ENCODE measurements around the gene STAC2.
A peak's percentile ranks its signal among the peaks of the same experiment; 100 is the strongest.
"Not testable (repeated sequence)": the region's sequence is repeated elsewhere in the genome, so short reads cannot be mapped to it uniquely, and the experiment has no call there.

STAC2 gene, protein sequence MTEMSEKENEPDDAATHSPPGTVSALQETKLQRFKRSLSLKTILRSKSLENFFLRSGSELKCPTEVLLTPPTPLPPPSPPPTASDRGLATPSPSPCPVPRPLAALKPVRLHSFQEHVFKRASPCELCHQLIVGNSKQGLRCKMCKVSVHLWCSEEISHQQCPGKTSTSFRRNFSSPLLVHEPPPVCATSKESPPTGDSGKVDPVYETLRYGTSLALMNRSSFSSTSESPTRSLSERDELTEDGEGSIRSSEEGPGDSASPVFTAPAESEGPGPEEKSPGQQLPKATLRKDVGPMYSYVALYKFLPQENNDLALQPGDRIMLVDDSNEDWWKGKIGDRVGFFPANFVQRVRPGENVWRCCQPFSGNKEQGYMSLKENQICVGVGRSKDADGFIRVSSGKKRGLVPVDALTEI

DNA sequence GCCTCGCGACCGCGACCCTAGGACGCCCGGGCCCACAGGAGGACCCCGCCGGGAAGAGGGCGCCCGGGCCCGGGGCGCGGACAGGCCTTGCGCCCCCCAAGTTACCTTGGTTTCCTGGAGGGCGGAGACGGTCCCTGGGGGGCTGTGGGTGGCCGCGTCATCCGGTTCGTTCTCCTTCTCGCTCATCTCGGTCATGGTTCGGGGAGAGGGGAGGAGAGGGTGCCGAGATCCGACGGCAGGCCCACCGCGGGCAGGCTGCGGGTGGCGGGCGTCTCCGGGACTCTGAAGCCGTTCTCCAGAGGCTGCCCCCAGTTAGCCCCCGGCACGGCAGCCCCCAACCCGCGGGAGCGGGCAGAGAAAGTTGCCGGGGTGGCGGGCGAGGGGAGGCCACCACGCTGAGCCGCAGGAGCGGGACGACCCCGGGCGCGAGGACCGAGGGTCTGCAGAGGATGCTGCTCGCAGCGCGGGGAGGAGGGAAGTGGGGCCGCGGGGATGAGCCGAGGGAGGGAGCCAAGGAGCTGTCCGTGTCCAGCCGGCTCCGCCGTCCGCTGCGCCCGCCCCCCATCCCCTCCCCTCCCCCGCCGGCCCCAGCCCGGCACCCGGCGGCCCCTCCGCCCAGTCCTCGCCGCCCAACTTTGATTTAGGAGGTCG, at the start of gene STAC2:
Gene STAC2 (minus strand): TSS at position 638 of the 651 bp plus-strand sequence. CDS start 443 bp downstream, at position 195.
- DNase-seq: no peak

DNA sequence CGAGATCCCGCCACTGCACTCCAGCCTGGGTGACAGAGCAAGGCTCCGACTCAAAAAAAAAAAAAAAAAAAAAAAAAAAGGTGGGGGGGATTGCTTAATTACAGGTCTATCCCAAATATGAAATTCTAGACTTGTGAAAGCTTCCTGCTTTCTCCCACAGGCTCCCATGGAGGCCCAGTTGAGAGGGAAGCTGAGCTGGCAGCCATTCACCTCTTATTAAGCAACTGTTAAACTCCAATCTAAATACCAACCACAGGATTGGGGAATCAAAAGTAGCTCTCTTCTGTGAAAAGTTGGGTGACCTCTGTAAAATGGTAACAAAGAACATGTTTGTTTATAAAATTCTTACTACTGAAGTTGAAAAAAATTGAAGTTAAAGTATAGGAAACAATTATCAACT, 45.8 kb upstream of the STAC2 start:
- DNase-seq: no peak

DNA sequence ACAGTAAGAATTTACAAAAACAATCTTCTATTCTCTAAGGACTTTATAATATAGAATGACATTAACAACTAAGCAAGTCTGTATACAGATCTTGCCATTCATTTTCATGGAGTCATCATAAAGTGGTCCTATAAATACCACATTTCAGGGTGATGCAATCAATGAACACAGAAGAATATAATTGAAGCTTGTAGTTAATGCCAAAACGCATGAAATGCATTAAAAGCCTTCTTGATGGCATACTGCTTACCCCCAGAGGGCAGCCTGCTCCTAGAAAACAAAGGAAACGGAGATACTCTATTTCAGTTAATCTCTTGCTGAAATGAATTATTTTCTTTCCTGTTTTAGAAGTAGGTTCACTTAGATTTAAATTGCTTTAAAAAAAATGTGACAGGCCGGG, 45.2 kb upstream of the STAC2 start:
- DNase-seq: no peak

DNA sequence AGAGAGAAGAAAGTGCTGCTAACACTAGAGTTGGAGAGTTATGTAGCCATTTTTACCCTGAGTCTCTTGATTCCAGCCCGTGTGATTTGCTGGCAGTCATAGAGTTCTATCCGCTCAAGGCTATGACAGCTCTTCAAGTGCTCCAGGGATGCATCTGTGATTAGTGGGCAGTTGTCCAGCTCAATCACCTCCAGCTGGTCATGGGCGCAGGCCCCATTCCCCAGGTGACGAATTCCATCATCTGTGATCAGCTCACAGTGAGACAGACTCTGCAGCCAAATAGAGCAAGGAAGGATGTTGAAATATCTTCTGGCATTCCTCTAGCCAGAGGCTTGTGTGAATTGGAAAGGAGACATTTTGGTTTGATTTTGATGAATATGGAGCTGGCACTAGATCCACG, 38.4 kb upstream of the STAC2 start:
- no peak for DNase-seq

DNA sequence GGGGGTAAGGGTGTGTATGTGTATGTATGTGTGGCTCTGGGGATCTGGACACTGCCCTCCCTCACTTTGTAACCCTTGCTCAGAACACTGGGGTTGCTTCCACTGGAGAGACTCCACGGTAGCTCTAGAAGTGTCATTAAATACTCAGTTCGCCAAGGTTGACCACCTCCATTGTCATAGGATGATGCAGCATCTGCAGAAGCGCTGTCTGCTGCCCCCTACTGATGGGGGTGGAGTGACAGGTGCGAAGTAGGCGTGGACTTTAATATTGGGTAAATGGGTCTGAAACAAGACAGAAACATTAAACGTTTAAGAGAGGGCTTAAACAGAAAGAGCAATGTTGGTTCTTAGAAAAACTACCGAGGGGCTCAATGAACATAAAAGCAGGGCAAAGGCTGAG, 35.5 kb upstream of the STAC2 start:
- DNase-seq: no peak

DNA sequence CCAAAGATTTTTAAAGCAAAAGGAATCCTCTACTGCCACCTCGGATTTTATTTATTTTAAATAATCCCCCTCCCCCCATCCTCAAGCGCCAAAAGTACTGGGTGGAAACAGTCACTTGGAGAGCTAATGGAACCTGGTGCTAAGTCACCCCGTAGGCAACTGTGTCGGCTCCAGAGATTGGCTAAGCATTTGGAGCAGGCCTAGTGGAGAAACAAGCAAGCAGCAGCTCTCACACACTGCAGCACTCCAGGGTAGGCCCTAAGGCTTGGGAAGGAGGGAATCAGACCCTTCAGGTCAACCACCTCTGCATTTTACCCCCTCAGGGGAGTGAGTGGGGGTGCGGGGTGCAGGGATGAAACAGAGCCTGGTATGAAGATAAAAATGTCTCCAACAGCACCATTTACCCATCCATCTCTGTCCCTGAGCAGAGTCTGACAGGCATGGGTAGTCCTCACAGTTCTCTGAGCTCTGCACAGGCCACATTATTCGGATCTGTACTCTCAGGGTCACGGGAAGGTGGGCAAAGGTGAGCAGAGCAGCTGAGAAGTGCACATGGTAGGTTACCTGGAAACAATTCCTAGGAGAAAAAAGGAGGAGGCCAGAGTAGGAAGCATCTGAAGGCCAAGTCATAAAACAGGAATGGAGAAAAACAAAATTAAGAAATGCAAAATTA, 27.2 kb upstream of the STAC2 start:
- no peak for DNase-seq

DNA sequence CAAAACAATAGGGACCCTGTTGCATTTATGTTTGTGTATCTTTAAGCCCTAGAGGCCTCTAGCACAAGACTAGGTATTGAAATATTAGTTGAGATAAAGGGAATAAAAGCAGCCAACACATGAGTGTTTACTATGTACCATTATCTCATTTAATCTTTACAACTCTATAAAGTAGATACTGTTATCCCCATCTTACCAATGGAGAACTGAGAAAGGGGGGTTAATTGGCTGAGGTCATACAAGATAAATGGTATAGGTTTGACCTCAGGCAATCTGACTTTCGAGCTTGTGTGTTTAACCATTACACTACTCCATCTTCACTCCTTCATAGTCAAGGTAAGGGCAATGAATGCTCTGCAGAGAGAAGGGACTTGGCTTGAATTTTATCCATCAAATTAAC, 26.3 kb upstream of the STAC2 start:
- DNase-seq: no peak

DNA sequence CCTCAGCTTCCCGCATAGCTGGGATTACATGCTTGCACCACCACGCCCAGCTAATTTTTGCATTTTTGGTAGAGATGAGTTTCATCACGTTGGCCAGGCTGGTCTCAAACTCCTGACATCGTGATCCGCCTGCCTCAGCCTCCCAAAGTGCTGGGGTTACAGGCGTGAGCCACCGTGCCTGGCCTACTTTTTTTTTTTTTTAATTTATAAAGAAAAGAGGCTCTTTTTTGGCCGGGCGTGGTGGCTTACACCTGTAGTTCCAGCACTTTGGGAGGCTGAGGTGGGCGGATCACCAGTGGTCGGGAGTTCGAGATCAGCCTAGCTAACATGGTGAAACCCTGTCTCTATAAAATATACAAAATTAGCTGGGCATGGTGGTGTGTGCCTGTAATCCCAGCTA, 24.3 kb upstream of the STAC2 start:
- DNase-seq: not testable (repeated sequence)

DNA sequence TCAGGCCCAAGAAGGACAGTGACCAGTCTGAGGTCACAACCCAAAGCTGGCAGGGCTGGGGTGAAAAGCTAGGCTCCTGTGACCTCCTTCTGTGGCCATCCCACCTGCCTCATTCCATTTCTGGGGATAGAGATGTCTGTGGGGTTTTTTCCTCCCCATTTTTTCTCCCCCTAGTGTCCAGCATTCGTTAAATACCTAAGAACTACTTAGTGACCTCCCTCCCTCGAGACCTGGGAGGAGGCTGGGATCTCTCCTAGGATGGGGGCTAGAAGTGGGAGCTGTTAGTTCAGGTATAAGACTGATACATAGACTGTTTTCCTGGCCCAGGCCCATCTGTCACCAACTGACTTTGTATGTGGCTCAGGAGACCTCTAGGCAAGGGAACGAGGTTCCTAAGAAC, 20.5 kb upstream of the STAC2 start:
- no peak for DNase-seq

DNA sequence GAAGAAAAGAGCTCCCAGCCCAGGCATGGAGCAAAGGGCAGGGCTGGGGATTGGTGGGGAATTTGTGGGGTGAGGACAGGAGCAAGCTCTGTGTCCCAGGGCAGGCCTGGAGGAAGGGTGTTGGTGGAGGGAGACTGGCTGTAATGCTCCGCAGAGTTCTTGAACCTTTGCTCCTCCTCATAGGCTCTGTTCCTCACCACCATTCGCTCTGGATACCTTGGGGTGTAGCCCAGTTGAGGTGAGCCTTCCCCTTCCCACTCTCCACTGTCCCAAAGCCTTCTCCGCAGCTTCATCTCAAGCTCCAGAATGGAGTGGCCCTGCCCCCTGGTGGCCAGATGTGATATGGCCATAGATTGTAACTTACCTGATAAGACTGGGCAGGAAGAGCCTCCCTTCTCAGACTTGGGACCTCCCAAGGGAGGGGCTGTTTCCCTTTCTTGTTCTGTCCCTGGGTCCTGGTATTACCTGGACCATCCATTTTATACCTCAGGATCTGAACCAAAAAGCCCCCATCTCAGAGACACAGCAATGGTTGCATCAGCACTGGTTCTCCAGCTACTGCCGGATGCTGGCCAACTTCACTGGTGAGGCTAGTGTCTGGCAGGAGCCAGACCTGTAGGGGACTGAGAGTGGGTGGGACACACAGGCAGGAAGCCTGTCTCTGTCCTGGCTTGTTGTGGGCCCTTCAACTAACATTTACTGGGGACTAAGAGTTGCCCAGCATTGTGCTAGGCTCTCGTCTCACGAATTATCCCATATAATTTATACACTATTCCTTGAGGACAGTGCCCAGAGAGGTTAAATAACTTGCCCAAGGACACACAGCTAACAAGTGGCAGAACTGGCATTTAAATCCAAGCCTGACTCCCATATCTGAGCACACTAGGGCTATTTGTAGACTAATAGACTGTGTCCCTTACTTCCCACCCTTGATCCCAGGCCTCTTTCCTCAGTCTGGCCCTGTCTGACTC, 19.1 kb upstream of the STAC2 start:
- peak; percentile 87 for DNase-seq

DNA sequence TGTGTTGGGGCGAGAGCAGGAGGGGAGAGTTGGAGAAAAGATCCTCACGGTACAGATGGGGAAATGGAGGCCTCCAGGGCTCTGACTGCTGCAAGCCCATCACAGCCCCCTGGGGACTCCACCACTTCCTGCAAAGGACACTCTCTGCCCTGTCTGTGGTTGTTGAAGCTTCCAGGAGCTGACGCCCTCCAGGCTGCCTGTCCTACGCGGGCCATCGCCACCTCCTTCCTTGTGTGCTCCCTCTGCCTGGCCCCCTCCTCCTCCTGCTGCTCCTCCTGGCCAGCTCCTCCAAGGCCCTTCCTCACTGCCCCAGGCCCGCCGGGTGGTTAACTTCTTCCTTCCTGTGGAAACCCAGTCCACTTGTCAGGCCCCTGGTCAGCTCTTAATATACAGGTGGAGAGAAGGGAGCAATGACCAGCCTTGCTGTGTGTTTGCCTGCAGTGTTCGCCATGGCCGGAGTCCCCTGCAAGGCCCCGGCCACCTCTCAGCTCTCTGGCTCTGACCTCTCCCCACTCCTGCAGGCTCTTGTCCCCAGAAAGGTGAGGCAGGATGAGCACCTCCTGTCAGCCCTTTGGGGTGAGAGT, 18.4 kb upstream of the STAC2 start:
- DNase-seq: no peak

DNA sequence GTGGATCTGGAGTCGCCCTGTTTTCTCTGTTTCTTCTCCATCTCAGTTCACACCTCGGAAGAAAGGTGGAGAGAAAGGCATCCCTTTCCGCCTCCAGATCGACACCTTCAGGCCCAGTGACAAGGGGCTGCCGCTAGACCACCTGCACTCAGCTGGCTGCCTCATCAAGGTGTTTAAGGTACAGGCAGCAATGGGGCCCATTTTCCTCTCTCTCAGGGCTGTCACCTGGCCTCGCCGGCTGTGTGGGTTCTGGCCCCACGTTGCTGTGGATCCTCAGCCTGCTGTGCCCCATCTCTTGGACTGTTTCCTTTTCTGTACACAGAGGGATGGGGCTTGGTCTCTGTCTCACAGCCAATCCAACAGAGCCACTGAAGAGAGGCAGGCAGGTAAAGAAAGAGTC, 17.4 kb upstream of the STAC2 start:
- DNase-seq: no peak

DNA sequence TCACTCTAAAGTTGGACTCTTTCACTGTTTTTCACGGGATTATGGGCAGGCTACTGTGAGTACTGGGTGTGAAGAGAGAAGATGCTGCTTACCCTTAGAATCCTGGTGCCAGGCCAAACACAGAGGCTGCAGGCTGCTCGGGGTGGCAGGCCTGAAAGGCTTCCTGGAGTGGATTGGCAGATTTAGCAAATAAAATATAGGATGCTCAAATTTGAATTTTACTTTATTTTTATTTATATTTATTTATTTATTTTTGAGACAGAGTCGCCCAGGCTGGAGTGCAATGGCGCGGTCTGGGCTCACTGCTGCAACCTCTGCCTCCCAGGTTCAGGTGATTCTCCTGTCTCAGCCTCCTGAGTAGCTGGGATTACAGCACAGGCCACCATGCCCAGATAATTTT, 14.9 kb upstream of the STAC2 start:
- DNase-seq: no peak

DNA sequence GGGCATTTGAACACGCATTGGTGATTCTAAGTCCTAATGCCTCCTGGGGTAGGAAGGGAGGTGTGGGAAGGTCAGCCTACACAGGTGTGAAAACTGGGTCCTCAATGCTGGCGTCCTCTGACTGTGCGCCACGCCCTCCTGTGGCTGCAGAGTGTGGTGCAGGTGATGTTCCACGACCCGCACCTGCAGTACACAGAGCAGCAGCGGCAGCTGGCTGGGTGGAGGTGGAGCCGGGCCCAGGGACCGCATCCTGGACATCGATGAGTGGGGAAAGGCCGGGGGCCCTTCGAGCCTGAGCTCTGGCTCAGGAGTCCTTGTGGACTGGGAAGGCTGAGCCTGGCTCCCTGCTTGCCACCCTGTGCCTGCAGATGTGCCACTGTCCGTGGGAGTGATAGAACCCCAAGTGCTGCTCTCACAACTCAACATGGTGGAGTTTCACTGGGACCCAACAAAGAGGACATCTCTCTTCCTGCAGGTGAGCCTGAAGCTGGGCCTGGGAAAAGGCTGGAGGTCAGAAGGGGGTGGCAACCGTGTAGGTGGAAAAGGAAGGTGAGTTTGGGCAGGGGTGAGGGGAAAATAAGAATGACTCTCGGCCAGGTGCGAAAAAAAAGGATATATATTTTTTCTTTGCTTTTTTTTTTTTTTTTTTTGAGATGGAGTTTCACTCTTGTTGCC, 14.0 kb upstream of the STAC2 start:
- peak; percentile 70 for DNase-seq

DNA sequence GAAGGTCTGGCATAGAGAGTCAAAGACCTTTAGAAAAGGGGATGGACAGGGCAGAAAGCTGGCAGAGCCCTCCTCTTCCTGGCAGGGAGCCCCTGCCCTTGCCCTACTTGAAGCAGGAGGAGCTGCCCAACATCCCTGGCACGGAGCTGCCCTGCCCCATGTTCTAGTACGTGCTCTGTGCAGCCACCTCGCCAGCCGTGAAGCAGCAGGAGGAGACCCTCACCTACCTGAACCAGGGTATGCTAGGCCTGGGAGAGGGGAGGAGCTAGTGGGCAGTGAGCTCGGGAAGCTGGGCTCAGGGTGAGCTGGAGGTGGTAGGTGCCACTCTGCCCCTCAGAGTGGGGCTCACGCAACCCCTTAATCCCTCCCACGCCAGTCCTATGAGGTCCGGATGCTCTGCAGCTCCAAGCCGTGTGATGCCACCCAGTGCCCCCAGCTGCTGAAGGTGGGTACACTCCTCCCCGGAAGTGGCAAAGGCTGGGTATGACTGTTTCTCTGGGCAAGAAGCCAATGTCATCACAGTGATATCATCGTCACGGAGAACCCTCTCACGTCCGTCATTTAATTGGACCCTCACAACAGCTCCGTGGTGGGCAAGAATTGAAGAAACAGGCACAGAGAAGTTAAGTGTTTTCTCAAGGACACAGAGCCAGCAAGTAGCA, 12.7 kb upstream of the STAC2 start:
- peak; percentile 74 for DNase-seq

DNA sequence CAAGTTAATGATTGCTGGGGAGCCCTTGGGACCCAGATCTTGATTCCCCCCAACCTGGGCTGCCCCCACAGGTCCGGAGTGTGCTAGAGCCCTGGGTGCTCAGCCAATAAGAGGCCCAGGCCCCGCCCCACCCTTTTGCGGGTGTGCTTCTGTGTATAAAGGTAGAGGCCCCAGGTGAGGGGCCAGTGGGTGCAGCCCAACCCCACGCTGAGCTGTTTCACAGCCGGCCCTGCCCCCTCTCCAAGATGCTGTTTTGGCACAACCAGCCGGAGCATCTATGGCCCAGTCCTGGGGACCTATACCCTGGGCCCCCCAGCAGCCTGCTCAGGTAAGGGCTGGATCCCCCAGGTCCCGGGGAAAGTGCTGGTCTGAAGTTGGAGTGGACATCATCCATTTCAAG, 11.8 kb upstream of the STAC2 start:
- no peak for DNase-seq

DNA sequence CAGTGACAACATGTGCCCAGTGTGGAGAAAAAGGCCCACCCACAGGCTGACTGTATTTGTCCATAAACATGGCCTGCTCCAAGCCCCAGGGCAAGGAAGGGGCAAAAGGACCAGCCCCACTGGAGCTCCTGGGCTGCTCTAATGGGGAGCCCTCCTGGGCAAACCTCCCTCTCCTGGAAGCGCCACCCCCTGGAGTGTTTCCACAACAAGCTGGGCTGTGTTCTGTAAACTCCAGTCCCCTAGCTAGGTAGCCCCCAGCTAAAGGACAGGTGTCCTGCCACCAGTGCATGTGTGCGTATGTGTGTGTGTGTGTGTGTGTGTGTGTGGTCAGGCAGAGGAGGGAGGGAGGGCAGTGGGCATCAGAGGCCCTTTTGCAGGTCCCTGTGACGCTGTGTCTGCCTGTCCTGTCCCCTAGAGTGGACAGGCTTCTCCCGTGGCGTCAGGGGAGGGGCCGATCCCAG, 11.3 kb upstream of the STAC2 start:
- DNase-seq: no peak

DNA sequence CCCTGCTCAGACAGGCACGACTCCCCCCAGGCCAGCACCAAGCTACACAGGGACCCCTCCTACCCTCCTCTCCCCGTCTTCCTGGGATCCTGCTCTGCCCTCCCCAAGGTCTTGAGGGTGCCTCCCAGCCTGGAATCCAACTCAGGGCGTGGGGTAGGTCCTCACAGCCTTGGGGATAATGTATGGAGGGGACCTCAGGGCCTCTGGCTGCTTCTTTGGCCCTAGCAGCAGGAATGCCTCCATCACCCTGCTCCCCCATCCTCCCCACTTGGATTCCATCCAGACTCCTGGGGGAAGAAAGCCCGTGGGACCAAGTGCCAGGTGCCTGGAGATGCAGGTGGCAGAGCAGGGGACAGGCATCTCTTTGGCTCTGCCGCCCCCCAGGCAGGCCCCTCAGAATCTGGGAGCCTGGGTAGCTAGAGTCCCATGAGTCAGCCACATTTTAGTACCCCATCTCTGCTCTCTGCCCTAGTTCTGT, 10.7 kb upstream of the STAC2 start:
- no peak for DNase-seq

DNA sequence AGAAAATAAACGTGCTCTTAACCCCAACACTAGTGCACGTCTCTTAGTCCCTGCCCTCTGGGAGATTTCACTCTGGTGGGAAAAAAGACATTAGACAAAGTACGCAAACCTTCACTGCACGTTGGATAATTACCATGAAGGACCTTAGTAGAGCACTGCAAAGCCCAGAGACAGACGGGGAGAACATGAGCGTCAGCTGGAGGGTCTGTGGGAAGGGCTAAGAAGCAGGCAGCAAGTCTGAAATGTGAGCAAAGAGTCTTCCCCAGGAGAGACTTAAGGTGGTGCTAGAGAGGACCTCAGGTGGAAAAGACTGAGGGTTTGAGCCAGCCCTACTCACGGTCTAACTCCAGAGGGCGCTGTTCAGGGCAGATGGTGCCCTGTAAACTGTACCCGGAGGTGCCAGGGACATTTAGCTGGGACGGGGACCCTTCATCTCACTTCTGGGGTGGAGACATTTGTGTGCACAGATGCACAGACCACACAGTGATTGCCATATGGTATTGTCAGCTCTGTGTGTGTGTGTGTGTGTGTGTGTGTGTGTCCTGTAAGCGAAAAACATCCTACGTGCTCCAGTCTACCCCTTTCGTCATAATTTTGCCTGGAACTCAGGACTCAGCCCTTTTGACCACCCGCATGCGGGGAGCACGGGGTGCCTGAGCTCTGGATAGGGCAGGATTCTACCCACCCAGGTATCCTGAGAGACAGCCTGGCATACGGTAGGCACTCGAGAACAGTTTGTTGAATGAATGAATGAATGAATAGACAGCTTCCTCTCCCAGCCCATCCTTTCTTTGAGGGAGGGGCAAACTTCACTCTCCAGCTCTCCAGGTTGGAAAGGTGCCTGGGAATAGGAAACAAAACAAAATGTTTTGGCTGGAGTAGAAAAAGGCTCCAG, 10.1 kb upstream of the STAC2 start:
- peak; percentile 41 for DNase-seq
